ENCODE data around the gene CACTIN.

DNA sequence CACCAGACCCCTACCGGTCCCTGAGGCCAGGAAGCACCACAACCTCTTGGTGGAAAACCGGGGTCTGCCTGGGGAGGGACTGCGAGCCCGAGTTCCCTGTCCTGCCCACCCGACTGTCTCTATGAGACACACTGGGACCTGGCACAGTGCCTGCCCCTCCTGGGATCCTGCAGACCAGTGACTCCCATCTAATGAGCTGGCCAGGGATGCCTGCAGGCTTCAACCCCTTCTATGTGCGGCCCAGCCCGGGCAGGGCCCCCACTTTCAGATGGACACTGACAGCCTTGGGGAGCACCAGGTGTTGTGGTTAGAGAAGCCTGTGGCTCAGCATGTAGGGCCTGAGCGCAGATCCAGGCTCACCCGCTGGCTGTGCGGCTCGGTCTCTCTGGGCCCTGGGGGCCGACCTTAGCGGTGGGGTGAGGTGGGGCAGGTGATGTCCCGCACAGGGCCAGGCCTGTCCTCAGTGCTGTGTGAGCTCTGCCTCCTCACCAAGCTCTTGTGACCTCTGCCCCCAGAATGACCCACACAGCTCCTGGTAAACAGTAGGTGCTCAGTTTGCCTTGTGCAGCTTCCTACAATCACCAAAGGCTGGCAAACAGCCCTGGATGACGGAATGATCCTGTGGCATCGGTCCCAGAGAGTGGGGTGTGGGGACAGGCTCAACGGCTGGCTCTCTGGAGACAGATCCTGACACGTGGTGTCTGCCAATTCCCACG, 17.9 kb upstream of the CACTIN start:
- TF ChIP-seq POLR2A (IDR thresholded peaks at IDR 0.05): no peak
- TF ChIP-seq, protein P1, sequence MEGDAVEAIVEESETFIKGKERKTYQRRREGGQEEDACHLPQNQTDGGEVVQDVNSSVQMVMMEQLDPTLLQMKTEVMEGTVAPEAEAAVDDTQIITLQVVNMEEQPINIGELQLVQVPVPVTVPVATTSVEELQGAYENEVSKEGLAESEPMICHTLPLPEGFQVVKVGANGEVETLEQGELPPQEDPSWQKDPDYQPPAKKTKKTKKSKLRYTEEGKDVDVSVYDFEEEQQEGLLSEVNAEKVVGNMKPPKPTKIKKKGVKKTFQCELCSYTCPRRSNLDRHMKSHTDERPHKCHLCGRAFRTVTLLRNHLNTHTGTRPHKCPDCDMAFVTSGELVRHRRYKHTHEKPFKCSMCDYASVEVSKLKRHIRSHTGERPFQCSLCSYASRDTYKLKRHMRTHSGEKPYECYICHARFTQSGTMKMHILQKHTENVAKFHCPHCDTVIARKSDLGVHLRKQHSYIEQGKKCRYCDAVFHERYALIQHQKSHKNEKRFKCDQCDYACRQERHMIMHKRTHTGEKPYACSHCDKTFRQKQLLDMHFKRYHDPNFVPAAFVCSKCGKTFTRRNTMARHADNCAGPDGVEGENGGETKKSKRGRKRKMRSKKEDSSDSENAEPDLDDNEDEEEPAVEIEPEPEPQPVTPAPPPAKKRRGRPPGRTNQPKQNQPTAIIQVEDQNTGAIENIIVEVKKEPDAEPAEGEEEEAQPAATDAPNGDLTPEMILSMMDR (IDR thresholded peaks at IDR 0.05): no peak

Data from lower leg skin (tissue), 3 donors.